Iris pigment epithelial cell (primary cell): Measurements from ENCODE around the gene BNC2.

Experiments
- DNase-seq: peaks from one replicate; pipeline ENCODE4 v3.0.0-alpha.2; 2011; ENCODE audit warnings: low read depth

BNC2 gene

GRCh38 chr9:16673171-16673570 is 197.3 kb downstream of the BNC2 start:
- DNase-seq = peak; percentile 75

- no peak for DNase-seq
These were observed 198.0 kb downstream of the BNC2 start for GRCh38 chr9:16672501-16672900.

GRCh38 chr9:16671591-16672137 is 198.8 kb downstream of the BNC2 start:
- DNase-seq = peak; percentile 90

- DNase-seq = no peak
These were observed 199.7 kb downstream of the BNC2 start for GRCh38 chr9:16670791-16671190.

- DNase-seq = no peak
These were observed 201.7 kb downstream of the BNC2 start for GRCh38 chr9:16668734-16669295.

- DNase-seq = peak; percentile 44
These were observed 206.3 kb downstream of the BNC2 start for GRCh38 chr9:16664211-16664610.

- no peak for DNase-seq
These were observed 208.7 kb downstream of the BNC2 start for GRCh38 chr9:16661816-16662215.

- DNase-seq = no peak
These were observed 211.4 kb downstream of the BNC2 start for GRCh38 chr9:16659096-16659495.

GRCh38 chr9:16656432-16657169 is 213.9 kb downstream of the BNC2 start:
- no peak for DNase-seq

- no peak for DNase-seq
These were observed 215.8 kb downstream of the BNC2 start for GRCh38 chr9:16654596-16655126.

- no peak for DNase-seq
These were observed 216.7 kb downstream of the BNC2 start for GRCh38 chr9:16653491-16654399.

GRCh38 chr9:16652582-16652981 is 217.9 kb downstream of the BNC2 start:
- no peak for DNase-seq

GRCh38 chr9:16651446-16651964 is 219.0 kb downstream of the BNC2 start:
- no peak for DNase-seq

- peak; percentile 28 for DNase-seq
These were observed 224.5 kb downstream of the BNC2 start for GRCh38 chr9:16645970-16646369.

GRCh38 chr9:16642421-16643109 is 227.9 kb downstream of the BNC2 start:
- peak; percentile 79 for DNase-seq

GRCh38 chr9:16640649-16641048 is 229.8 kb downstream of the BNC2 start:
- DNase-seq = peak; percentile 56

- DNase-seq = no peak
These were observed 230.8 kb downstream of the BNC2 start for GRCh38 chr9:16639644-16640043.

- DNase-seq = peak; percentile 58
These were observed 232.6 kb downstream of the BNC2 start for GRCh38 chr9:16637911-16638310.

GRCh38 chr9:16637218-16637617 is 233.3 kb downstream of the BNC2 start:
- DNase-seq = peak; percentile 82

GRCh38 chr9:16633794-16634193 is 236.7 kb downstream of the BNC2 start:
- DNase-seq = no peak

GRCh38 chr9:16628413-16628812 is 242.1 kb downstream of the BNC2 start:
- DNase-seq = no peak
